Esophagus muscularis mucosa (tissue), 4 donors: ENCODE results near the gene ZBTB16. TPM values are rescaled to one million over a fixed set of nuclear protein-coding genes. Genes with fewer than 3 reads are reported as not detected.

Experiments
- DNase-seq: peaks from one replicate; pipeline ENCODE4 v3.0.0-alpha.2; 2017; ENCODE audit errors: extremely low spot score
- H3K27ac ChIP-seq, 4 donors: fragments of 200-600 bp; sonication (generic); replicated peaks in 1 of 4; 1 replicate in 3 of 4; 2 replicates in 1 of 4; pipeline ENCODE4 v1.5.1; 2016 to 2019; ENCODE audit warnings: mild to moderate bottlenecking in 1 of 4
- H3K27me3 ChIP-seq, 4 donors: fragments of 200-600 bp; sonication (generic); one replicate each; pipeline versions ENCODE4 v1.5.1 to v1.6.0; 2016 to 2019
- H3K36me3 ChIP-seq, 4 donors: fragments of 200-600 bp; sonication (generic); one replicate each; pipeline ENCODE4 v1.5.1; 2016 to 2019
- H3K4me1 ChIP-seq, 4 donors: fragments of 200-600 bp; sonication (generic); one replicate each; pipeline ENCODE4 v1.5.1; 2016 to 2019
- H3K4me3 ChIP-seq, 4 donors: fragments of 200-600 bp; sonication (generic); 1 replicate in 2 of 4; 2 replicates in 2 of 4; pipeline ENCODE4 v1.5.1; 2016 to 2019; ENCODE audit warnings: mild to moderate bottlenecking in 4 of 4, moderate library complexity in 1 of 4
- H3K9me3 ChIP-seq, 4 donors: fragments of 200-600 bp; sonication (generic); 1 replicate in 3 of 4; 2 replicates in 1 of 4; pipeline ENCODE4 v1.5.1; 2016 to 2019
- EP300 ChIP-seq: sonication (generic); formaldehyde crosslinking; IDR thresholded peaks from one replicate; pipeline ENCODE4 v1.6.1; 2017; ENCODE audit warnings: antibody characterized with exemption
- POLR2A ChIP-seq: fragments of 450-650 bp; IDR thresholded peaks from one replicate; pipeline ENCODE4 v1.6.1; 2017; ENCODE audit warnings: antibody characterized with exemption, moderate library complexity, mild to moderate bottlenecking, low read depth
- POLR2AphosphoS5 ChIP-seq, 2 donors: sonication (generic); formaldehyde crosslinking; IDR thresholded peaks; one replicate each; pipeline ENCODE4 v1.6.1; 2017; ENCODE audit warnings: antibody characterized with exemption in 2 of 2
- WGBS: methylation state at CpG from one replicate; pipeline ENCODE4 v1.1.5; 2018; 5-methylcytosine and 5-hydroxymethylcytosine counted together
- intact Hi-C: fragments of 100-400 bp; cut with DNase I; formaldehyde crosslinking; loops from one replicate; pipeline ENCODE4 v1.15.1; 2023
- total RNA-seq, 4 donors: library from RNA; depleted of rRNA; stranded (reverse); fragments of >200 nt; gene quantifications; one replicate each; pipeline versions ENCODE4 v1.1.0 to v1.2.1, GENCODE V29; 2016
- TF ChIP-seq, protein P1 (sequence below), 3 experiments: fragments of 200-600 bp in 2 of 3; fragments of 450-650 bp in 1 of 3; sonication (generic) in 2 of 3; IDR thresholded peaks; one replicate each; pipeline ENCODE4 v1.5.1; 2017 to 2019; ENCODE audit warnings: antibody characterized with exemption in 3 of 3, mild to moderate bottlenecking in 2 of 3, moderate library complexity in 1 of 3

Gene ZBTB16
- total RNA-seq, 4 donors from 2014 or later, result 175 to 319 (median 222) TPM

DNA sequence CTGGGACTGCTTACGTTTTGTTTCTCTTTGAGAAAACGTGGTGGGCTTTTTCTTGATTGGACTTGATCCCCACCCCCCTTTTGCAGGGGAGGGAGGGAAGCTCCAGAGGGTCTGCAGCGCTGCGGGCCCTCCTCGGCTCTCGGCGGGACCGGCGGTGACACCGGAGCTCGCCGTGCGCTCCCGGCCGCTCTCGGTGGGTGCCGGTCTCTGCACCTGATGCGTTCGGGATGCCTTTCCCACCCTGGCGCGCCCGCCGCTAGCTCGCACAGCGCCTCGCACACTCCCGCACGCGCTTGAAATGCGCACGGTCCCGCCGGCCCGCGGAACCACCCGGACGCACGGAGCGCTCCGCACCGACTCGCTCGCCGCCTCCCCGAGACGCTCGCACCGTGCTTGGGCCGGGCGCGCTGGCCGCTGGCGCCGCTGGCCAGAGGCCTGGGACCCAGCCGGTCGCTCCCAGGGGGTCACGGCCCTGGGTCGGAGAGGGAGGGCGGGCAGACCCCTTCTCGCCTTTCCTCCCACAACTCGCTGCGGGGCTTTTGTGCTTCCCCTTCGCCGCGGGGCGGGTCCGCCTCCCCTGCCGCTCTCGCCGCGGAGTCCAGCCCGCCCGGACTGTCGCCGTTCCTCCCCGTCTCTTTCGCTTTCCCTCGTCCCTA lies 1.0 kb downstream of the ZBTB16 start:
- Histone ChIP-seq H3K27me3 (no peaks in the 10 kb centered on the region), H3K4me1 (peaks cover 50 to 62% (median 58%) of the 10 kb centered on the region in 4 donors)

DNA sequence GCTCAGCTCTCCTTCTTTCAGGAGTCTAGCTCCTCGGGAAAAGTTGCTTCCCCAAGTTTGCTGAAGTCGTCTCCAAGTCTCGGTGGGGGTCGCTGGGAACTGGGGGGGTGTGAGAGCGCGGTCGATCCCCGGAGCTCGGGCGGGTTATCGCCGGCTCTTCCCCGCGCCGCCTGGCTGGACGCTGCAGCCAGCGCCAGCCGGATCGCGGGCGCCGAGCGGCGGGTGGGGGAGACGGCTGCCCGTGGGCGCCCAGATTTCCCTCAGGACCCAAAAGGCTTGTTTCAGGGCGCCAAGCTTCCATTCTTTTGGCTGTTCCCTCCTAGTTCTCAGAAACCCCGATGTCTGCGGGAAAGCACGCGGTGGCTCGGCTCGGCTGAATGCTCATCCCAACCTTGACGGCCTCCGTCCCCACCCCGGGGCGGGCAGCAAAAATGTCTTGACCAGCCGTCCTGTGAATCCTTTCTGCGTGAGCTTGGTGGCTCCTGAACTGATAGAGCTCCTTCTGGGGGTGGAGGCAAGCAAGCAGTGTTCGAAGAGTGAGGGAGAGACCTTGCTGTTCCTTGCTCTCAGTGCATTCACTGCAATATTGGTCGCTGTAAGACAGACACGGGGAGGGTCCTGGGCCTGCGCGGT lies 1.7 kb downstream of the ZBTB16 start:
- H3K4me1 ChIP-seq, result peaks cover 57 to 68% (median 65%) of the 10 kb centered on the region in 4 donors
- DNase-seq, result no peak
- 8% methylated on average over 5 of the region's 45 CpGs for WGBS
- H3K36me3 ChIP-seq, result peaks cover 33 to 55% (median 48%) of the 10 kb centered on the region in 4 donors
- H3K27ac ChIP-seq, result peak overlapping the region; percentile 96 to 100 (median 99)
- no peaks in the 10 kb centered on the region for H3K9me3 ChIP-seq
- peak overlapping the region; percentile 96 to 99 (median 99) for H3K4me3 ChIP-seq
- intact Hi-C loops, result no loop called here
- TF ChIP-seq, protein P1, sequence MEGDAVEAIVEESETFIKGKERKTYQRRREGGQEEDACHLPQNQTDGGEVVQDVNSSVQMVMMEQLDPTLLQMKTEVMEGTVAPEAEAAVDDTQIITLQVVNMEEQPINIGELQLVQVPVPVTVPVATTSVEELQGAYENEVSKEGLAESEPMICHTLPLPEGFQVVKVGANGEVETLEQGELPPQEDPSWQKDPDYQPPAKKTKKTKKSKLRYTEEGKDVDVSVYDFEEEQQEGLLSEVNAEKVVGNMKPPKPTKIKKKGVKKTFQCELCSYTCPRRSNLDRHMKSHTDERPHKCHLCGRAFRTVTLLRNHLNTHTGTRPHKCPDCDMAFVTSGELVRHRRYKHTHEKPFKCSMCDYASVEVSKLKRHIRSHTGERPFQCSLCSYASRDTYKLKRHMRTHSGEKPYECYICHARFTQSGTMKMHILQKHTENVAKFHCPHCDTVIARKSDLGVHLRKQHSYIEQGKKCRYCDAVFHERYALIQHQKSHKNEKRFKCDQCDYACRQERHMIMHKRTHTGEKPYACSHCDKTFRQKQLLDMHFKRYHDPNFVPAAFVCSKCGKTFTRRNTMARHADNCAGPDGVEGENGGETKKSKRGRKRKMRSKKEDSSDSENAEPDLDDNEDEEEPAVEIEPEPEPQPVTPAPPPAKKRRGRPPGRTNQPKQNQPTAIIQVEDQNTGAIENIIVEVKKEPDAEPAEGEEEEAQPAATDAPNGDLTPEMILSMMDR (IDR thresholded peaks at IDR 0.05), result no peak
- peak; percentile 19 to 75 for TF ChIP-seq POLR2AphosphoS5 (IDR thresholded peaks at IDR 0.05)
- H3K27me3 ChIP-seq, result no peaks in the 10 kb centered on the region

More for the DNA sequence above, 1.0 kb downstream of the ZBTB16 start:
- peaks cover 27 to 49% (median 41%) of the 10 kb centered on the region in 4 donors for H3K36me3 ChIP-seq
- WGBS, result 0% methylated on average over 41 of the region's 78 CpGs
- DNase-seq, result no peak
- peak; percentile 49 to 58 for TF ChIP-seq POLR2AphosphoS5 (IDR thresholded peaks at IDR 0.05)
- no peak for TF ChIP-seq EP300
- peak; percentile 17 for TF ChIP-seq POLR2A
- TF ChIP-seq, protein P1 (IDR thresholded peaks at IDR 0.05), result no peak
- H3K4me3 ChIP-seq, result peak overlapping the region; percentile 96 to 99 (median 99)
- no peaks in the 10 kb centered on the region for H3K9me3 ChIP-seq
- H3K27ac ChIP-seq, result peak overlapping the region; percentile 96 to 100 (median 99)
- intact Hi-C loops, result no loop called here

DNA sequence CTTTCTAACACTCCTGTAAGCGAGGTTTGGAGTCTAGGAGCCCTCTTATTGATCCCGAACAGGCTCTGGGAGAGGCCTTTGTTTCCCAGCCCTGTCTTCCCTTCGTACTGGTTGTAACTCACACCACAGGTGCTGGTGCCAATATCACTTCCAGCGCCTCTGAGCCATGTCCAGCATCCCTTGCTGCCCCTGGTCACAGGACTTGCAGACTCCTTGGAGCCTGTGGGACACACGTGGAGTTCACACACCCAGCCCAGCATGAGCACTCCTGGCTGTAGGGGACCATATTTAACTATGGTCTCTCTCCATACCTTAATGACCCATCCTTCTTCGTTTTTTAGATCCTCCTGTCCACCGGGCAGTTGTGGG lies 2.2 kb downstream of the ZBTB16 start:
- Histone ChIP-seq H3K27me3 (no peaks in the 10 kb centered on the region), H3K4me3 (peak overlapping the region; percentile 96 to 99 (median 99)), H3K4me1 (peaks cover 62 to 73% (median 70%) of the 10 kb centered on the region in 4 donors), H3K36me3 (peaks cover 38 to 60% (median 53%) of the 10 kb centered on the region in 4 donors), H3K9me3 (no peaks in the 10 kb centered on the region), H3K27ac (peak overlapping the region; percentile 96 to 100 (median 99))
- WGBS, result 37% methylated on average over 7 of the region's 7 CpGs
- intact Hi-C loops, result no loop called here
- peak; percentile 60 to 70 for TF ChIP-seq POLR2AphosphoS5 (IDR thresholded peaks at IDR 0.05)
- TF ChIP-seq, protein P1 (IDR thresholded peaks at IDR 0.05), result no peak
- TF ChIP-seq POLR2A, result no peak
- no peak for TF ChIP-seq EP300
- DNase-seq, result no peak

DNA sequence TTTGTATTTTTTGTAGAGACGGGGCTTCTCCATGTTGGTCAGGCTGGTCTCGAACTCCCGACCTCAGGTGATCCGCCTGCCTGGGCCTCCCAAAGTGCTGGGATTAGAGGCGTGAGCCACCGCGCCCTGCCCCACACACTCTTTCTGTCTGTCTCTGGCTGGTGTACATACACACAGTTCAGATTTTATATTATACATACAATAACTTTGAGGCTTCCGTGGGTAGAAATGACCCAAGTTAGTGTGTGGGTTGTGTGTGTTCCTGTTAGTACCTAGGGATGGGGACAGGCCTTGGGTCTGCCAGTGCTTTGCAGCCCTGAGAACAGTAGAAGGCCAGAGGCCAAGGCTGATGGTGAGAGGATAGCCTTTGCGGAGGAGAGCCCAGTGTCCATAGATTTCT lies 2.8 kb downstream of the ZBTB16 start:
- 92% methylated on average over 9 of the region's 9 CpGs for WGBS
- H3K9me3 ChIP-seq, result no peaks in the 10 kb centered on the region
- TF ChIP-seq, protein P1 (IDR thresholded peaks at IDR 0.05), result no peak
- TF ChIP-seq POLR2A (no peak), EP300 (no peak), POLR2AphosphoS5 (IDR thresholded peaks at IDR 0.05) (no peak)
- no peak for DNase-seq
- peak overlapping the region; percentile 96 to 99 (median 99) for H3K4me3 ChIP-seq
- H3K27me3 ChIP-seq, result no peaks in the 10 kb centered on the region
- intact Hi-C loops, result no loop called here
- peaks cover 68 to 76% (median 73%) of the 10 kb centered on the region in 4 donors for H3K4me1 ChIP-seq
- H3K27ac ChIP-seq, result peak overlapping the region; percentile 96 to 100 (median 99)
- H3K36me3 ChIP-seq, result peaks cover 44 to 66% (median 59%) of the 10 kb centered on the region in 4 donors
